Measurements from ENCODE around the gene CTSH.
"Not testable (repeated sequence)": the region's sequence is repeated elsewhere in the genome, so short reads cannot be mapped to it uniquely, and the experiment has no call there.

Gene CTSH

DNA sequence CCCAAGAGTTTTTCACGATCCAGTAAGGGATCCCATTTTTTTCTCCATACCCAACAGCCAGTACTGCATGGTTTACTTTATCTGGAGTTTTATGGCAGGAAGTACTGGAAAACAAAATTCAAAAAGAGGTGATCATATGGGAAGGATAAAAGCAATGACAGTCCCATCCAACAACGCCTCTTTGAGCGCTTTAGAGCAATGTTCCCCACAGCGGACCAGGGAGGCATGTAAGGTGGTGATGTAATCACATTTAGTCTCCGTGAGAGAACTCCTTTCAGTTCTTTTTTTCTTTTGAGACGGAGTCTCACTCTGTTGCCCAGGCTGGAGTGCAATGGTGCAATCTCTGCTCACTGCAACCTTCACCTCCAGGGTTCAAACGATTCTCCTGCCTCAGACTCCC, 21.8 kb downstream of the CTSH start:
- DNase-seq (ENCODE audit: low read depth in 3 of 3, low spot score in 1 of 3), result no peak

DNA sequence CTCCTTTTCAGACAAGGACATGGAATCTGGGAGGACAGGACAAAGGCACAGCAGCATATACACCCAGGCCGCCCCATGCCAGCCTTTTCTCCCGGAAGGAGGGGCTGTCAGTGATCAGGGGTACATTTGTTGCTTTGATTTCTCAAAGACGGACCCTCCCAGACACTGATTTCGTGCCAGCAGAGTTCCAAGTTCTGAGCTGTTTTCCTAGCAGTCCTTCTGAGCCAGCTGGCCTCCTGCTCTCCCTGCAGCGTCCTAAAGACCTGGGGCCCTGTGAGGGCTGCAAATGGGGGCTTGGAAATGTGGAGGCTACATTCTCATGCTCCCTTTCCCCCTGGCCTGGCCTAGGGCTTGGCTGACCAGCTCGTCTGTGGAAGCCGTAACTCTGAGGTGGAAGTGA, 22.3 kb downstream of the CTSH start:
- no peak for DNase-seq (ENCODE audit: low read depth in 3 of 3, low spot score in 1 of 3)

- DNase-seq (ENCODE audit: low read depth in 3 of 3, low spot score in 1 of 3), result no peak
Measured at GRCh38 chr15:78921940-78922339, 22.9 kb downstream of the CTSH start.

DNA sequence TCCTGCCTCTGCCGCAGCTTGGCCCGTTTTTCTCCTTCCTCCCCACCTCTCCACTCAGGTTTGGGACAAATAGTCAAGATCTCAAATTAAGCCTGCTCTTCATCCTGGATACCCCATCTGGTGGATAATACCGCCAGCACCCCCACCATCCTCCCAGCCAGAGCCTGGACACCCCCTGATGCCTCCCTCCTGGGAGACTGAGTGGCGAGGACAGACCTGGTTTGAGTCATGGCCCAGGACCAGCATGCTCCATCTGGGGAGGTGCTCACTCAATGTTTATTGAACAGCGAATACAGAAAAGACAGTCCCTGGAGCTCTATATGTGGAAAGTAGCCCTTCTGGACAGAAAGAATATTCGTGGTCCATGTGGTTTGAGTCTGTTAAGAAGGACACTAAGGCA, 23.3 kb downstream of the CTSH start:
- DNase-seq (ENCODE audit: low read depth in 3 of 3, low spot score in 1 of 3), result no peak

DNA sequence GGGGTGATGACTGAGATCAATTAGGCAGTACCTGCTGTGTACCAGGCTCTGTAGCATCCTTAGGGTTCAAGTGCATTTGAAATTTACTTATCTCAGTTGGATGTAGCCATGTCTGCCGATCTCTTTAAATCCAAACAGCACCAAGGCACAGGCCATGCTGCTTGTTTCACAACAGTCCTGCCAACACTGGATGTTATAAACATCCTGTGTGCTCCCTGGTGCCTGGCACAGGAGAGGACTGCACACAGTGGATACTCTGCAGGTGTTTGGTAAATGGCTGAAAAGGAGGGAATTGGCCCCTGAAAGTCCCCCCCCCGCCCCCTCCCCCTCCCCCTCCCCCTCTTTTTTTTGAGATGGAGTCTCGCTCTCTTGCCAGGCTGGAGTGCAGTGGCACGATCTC, 27.0 kb downstream of the CTSH start:
- no peak for DNase-seq (ENCODE audit: low read depth in 3 of 3, low spot score in 1 of 3)

DNA sequence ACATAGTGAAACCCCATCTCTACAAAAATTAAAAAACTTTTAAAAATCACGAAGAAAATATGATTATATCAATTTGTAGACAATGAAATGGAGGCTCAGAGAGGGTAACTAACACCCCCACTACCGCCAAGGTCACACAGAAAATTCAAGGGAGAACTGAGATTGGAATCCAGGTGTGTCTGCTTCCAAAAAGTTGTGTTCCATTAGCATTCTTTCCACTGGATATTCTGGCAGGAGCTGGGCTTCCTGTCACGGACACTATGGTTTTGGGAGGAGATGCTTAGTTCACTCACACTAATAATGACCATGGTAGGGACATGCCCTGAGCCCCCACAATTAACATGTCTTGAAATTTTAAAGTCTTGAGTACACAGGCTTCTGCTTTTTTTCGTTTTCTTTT, 28.8 kb downstream of the CTSH start:
- DNase-seq (ENCODE audit: low read depth in 3 of 3, low spot score in 1 of 3), result no peak

- no peak for DNase-seq (ENCODE audit: low read depth in 3 of 3, low spot score in 1 of 3)
Measured at GRCh38 chr15:78915341-78916087, 29.3 kb downstream of the CTSH start.

GRCh38 chr15:78914027-78914764, 30.6 kb downstream of the CTSH start:
- no peak for DNase-seq (ENCODE audit: low read depth in 3 of 3, low spot score in 1 of 3)

GRCh38 chr15:78913012-78913411, 31.8 kb downstream of the CTSH start:
- no peak for DNase-seq (ENCODE audit: low read depth in 3 of 3, low spot score in 1 of 3)

DNA sequence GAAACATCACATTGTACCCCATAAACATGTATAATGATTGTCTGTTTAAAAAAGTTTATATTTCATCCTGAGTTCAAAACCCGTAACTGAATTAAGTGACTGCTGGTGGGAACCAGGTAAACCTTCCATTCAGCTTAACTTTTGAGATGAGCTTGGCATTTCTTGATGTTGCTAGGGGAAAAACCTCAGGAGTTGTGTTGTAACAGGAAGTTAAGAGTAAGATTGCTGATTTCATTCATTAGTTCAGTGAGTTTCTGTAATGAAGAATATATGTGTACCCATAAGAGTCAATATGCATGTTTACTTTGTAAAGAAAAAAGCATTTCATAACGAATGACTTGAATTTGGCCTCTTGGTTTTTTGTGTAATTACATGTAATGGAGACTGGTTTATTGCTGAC, 32.5 kb downstream of the CTSH start:
- DNase-seq (ENCODE audit: low read depth in 3 of 3, low spot score in 1 of 3), result no peak

- no peak for DNase-seq (ENCODE audit: low read depth in 3 of 3, low spot score in 1 of 3)
Measured at GRCh38 chr15:78910271-78910670, 34.6 kb downstream of the CTSH start.

DNA sequence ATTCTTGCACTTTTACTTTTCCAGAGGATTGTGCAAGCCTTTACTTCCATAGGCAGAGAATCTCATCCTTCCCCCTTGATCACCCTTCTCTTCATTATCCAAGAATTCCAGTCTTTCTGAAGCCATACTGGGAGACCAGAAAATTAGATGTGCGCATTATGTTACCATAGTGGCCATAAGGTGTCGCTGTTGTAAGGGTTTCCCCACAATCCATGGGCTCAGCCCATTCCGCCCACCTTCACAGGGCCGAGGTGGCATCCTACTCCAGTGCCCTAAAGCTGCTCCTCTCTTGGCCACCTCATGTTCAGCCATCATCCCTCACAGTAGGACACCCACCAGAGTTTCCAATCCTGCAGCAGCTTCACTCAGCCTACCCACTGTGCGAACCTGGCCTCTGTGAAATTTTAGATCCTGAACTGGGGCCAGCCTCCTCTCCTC, 35.0 kb downstream of the CTSH start:
- DNase-seq (ENCODE audit: low read depth in 3 of 3, low spot score in 1 of 3), result no peak

GRCh38 chr15:78909160-78909695, 35.6 kb downstream of the CTSH start:
- no peak for DNase-seq (ENCODE audit: low read depth in 3 of 3, low spot score in 1 of 3)

DNA sequence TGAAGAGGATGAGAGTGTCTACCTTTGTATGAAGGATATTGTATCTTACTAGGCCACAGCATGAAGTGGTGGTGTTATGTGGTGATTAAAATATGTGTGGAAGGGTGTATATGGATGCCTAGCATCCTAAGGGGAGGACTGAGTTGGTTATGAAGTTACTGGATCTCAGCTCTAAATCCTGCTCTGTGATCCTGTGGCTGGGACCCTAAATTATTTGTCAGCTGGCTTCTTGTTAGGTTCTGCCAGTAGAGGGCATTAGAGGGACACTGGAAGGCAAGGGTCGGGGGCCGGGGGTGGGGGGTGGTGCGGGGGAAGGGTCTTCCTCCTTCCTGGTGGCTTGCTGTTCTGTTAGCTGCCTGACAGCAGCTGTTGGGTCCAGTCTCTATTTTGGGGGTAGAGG, 37.3 kb downstream of the CTSH start:
- DNase-seq (ENCODE audit: low read depth in 3 of 3, low spot score in 1 of 3), result no peak

DNA sequence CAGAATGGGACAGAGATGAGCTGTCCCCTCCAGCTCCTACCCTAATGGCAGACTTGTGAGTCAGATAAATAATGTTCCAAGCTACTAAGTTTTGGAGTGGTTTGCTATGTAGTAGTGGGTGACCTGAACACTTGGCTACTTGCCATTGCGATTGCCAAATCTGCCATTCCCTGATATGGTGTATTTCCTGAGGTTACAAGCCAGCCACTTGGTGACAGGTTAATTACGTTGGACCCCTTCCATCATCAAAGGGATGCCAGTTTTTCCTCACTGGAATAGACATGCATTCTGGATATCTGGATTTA, 38.6 kb downstream of the CTSH start:
- DNase-seq (ENCODE audit: low read depth in 3 of 3, low spot score in 1 of 3), result no peak

DNA sequence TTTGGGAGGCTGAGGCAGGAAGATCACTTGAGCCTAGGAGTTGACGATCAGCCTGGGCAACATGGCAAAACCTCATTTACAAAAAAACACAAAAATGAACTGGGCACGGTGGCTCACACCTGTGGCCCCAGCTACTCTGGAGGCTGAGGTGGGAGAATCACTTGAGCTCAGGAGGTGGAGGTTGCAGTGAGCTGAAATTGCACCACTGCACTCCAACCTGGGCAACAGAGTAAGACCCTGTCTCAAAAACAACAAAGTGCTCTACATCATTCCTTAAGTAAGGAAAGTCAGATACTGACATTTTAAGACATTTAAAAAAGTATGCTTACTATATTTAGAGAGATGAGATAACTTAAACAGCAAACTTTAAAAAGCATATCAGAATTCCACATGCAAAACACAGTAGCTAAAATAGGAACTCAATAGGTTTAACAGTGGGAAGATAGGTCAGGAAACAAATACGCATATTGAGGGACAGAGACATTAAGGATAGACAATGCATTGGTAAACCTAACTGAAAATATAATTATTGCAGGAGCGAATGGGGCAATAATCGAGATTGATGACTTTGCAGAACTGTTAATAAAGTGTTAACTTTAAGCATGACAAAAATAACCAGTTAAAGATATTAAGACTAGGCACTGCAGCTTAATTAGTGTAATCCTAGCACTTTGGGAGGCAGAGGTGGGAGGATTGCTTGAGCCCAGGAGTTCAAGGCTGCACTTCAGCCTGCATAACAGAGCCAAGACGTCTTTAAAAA, 40.1 kb downstream of the CTSH start:
- DNase-seq (ENCODE audit: low read depth in 3 of 3, low spot score in 1 of 3), result no peak

- DNase-seq (ENCODE audit: low read depth in 3 of 3, low spot score in 1 of 3), result not testable (repeated sequence)
Measured at GRCh38 chr15:78902281-78903032, 42.4 kb downstream of the CTSH start.

- not testable (repeated sequence) for DNase-seq (ENCODE audit: low read depth in 3 of 3, low spot score in 1 of 3)
Measured at GRCh38 chr15:78900819-78901533, 43.9 kb downstream of the CTSH start.

GRCh38 chr15:78898540-78898939, 46.3 kb downstream of the CTSH start:
- DNase-seq (ENCODE audit: low read depth in 3 of 3, low spot score in 1 of 3), result no peak

- DNase-seq (ENCODE audit: low read depth in 3 of 3, low spot score in 1 of 3), result no peak
Measured at GRCh38 chr15:78895471-78895870, 49.4 kb downstream of the CTSH start.

DNA sequence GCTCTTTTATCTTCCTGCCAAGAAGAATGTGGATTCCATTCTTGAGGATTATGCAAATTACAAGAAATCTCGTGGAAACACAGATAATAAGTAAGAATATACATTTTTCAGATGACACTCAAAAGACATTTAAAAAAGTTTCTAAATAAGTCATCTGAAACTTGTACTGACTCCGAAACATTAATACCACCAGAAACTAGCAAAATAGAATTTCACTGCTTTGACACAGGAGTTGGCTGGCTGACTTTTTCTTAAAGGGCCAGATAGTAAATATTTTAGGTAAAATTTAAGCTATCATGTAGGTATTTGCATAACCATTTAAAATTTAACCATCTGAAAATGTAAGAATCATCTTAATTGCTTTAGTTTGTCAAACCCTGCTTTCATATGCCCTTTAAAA, 51.3 kb downstream of the CTSH start:
- no peak for DNase-seq (ENCODE audit: low read depth in 3 of 3, low spot score in 1 of 3)
